CD4-positive, alpha-beta T cell treated with Interleukin-17A for 4 hours (primary cell): ENCODE data around the gene SP140.
"Not testable (repeated sequence)": the region's sequence is repeated elsewhere in the genome, so short reads cannot be mapped to it uniquely, and the experiment has no call there.

Source experiments
- DNase-seq: peaks from one replicate; pipeline ENCODE4 v3.0.0-alpha.2; 2020; ENCODE audit warnings: mixed read lengths

The SP140 gene

DNA sequence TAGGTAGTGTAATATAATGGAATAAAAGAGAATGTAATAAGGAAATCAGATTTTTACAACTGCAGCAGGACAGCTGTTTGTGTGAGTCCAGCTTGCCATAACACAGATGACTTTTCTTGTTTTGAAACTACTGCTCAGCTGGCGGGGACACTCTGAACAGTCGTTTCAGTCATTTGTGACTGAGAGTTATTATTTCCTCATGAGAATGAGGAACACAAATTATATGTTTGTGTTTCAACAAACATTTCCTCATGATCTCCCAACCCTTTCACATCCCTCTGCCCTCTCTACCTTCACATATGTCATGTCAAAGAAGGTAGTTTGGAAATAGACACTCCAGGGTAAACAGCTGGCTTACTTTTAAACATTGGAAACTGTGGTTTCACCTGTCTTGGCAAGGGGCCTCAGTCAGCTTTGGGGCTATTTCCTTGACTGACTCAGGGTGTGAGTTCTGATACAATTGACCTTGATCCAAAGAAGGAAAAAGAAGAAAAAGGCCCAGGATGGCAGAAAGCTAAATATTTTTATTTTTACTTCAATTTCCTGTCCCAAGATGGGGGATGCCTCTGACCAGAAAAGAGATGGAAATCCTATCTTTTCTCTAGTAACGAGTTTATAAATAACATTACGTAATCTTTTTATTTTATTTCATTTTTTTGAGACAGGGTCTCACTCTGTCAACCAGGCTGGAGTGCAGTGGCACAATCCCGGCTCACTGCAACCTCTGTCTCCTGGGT, 102.0 kb downstream of the SP140 start:
- DNase-seq = peak; percentile 24

DNA sequence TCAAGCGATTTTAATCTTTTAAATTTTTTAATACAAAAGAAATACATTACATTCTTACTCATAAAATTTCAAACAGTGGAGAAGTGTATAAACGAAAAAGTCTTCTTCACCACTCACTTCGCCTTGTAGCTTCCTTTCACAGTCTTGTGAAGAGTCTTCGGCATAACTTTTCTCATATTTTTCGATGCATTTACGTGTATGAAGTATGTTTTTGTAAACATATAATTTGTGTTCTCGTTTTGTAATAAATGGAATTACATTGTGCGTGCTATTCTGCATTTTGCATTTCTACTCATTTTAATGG, 102.6 kb downstream of the SP140 start:
- DNase-seq = no peak

DNA sequence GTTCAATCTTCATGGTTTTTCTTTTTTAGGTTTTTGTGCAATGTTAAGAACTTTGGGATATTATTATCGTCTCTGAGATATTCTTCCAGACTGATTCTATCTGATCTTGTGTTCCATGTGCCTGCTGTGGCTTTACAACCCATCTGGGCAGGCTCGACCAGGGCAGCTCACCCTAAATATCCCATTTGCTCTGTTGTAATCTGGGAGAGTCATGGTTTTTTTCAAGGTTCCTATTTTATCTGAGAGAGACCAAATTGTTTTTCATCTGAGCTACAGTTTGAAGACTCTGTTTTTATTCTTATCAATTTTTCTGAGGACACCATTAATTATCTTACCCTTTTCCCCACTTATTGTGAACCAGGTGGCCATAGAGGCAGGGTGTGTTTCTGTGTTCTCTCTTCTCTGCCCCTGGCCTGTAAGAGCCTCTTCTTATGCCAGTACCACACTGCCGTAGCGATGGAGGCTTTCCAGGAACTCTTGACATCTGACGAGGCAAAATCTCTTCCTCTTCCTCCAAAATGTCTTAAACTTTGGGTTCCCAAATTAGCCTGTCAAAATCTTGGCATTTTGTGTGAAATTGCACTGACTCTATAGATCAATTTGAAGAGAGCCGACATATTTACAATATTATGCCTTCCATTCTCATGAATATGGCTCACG, 104.5 kb downstream of the SP140 start:
- DNase-seq = no peak

DNA sequence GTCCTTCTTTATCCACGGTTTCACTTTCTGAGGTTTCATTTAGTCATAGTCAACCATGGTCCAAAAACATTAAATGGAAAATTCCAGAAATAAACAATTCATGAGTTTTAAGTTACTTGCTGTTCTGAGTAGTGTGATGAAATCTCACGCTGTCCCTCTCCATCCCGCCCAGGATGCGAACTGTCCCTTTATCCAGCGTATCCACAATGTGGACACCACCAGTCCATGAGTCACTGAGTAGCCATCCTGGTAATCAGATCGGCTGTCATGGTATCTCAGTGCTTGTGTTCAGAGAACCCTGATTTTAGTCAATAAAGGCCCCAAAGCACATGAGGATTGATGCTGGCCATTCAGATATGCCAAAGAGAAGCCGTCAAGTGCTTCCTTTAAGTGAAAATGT, 105.2 kb downstream of the SP140 start:
- DNase-seq = no peak

DNA sequence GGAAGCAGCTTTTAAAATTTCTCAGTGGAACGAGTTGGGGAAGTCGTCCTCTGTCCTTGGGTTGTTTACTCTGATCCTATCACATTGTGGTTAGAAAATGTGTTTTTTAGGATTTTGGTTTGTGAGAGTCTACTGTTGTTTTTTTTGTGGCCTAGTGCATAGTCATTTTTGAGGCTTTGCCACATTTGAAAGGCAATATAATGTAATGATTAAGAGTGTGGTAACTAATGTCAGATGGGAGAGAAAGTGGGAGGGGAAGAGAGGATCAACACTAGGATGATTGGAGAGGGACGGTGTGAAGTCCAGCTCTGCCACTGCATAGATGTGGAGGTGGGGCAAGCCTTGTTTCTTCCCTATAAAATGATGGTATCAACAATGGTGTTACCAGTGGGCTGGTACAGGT, 109.9 kb downstream of the SP140 start:
- no peak for DNase-seq

DNA sequence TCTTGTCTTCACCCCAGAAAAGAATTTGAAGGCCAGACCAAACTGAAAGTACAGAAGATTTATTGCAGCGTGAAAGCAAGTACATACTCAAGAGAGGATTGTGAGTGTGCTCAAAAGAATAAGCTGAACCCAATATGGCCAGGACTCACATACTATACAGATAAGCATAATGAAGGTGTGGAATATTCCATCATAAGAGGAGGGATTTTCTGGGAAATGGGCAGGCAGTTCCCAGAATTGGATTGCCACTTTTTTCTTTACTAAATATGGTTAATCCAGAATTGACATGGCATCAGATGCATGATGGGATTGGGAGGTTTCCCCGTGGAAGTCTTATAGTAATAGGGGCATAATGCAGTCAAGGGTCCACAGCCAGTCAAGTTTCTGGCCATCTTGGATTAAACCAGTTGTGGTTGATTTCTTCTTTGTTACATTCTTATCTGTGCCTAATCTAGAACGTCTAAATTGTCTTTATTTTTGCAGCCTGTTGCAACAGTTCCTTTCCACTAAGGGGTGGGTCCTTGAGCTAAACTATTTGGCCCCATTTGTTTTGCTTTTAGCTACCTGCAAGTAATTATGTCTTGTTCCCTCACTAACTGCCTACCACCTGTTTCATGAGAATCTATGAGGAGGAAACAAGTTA, 110.4 kb downstream of the SP140 start:
- no peak for DNase-seq

- not testable (repeated sequence) for DNase-seq
Measured at GRCh38 chr2:230341936-230342528, 116.5 kb downstream of the SP140 start.

- DNase-seq = not testable (repeated sequence)
Measured at GRCh38 chr2:230343041-230343624, 117.6 kb downstream of the SP140 start.

GRCh38 chr2:230343747-230344146, 118.2 kb downstream of the SP140 start:
- no peak for DNase-seq

DNA sequence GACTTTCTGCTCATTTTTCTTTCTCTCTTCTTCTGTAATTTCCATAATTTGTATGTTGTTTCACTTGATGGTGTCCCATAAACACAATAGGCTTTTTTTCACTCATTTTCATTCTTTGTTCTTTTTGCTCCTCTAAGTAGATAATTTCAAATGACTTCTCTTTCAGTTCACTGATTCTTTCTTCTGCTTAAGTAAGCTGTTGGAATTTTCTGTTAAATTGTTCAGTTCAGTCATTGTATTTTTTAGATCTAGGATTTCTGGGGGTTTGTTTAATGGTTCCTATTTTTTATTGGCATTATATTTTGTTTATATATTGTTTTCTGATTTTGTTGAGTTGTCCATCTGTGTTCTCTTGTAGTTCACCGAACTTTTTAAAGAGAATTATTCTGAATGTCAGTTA, 120.9 kb downstream of the SP140 start:
- DNase-seq = no peak

GRCh38 chr2:230346921-230347533, 121.5 kb downstream of the SP140 start:
- DNase-seq = peak; percentile 20

- peak; percentile 57 for DNase-seq
Measured at GRCh38 chr2:230347659-230348305, 122.2 kb downstream of the SP140 start.

DNA sequence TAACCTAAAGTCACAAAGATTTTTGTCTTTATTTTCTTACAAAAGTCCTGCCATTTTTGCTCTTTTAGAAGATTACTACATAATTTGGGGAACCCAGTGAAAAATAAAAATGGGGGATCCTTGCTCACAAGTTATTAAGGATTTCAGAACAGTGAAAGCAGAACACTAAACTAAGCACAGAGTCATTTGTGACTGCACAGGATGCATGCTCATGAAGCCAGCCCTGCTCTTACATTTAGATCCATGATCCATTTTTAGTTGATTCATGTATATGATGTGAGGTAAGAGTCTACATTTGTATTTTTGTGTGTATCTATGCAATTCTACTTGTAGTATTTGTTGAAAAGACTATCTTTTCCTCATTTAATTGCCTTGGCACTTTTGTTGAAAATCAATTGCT, 123.3 kb downstream of the SP140 start:
- no peak for DNase-seq

GRCh38 chr2:230356084-230356483, 130.5 kb downstream of the SP140 start:
- no peak for DNase-seq

GRCh38 chr2:230358305-230358704, 132.8 kb downstream of the SP140 start:
- DNase-seq = no peak

DNA sequence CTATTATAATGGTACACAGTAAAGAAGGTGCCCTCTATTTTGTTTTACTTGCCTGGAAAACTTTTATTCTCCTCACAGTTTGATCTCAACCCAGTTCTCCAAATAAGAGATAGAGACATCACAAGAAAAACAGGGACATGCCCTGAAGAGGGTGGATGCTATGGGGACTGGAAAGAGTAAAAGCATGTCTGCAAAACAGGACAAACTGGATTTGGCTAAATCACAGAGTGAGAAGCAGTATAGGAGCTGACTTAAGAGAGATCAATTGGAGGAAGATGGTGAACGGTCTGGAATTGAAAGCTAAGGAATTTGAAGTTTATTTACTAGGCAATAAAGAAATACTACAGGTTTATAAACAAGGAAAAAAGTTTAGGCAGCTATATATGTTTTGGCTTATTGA, 134.5 kb downstream of the SP140 start:
- DNase-seq = no peak

GRCh38 chr2:230362030-230362691, 136.6 kb downstream of the SP140 start:
- DNase-seq = no peak
